Measurements from ENCODE around the gene HNRNPF. TPM values are rescaled to one million over a fixed set of nuclear protein-coding genes. Genes with fewer than 3 reads are reported as not detected.

Gene HNRNPF
- total and polyA plus RNA-seq, 2 of the 4 experiments (the other 2 are of a cell fraction), result 169 to 207 TPM

DNA sequence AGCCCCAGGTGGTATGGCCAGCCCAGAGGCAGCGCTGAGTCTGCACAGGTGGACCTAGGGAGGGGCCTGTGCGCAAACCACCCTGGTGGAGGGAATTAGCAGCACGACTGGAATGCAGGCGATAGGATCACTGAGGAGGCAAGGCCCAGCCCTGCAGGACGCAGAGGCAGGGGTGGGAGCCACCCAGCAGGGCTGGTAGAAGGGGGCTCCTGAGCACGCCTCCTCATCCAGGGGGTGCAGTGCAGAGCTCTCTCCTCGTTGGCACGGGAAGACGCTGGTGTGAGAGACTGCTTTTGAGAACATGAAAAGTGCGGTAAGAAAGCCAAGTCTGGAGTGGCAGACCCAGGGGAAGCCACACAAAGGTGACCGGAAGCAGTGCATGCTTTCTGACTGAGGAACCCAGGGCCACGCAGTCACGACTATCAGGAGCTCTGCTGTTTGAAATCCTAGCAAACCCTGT, 31.5 kb downstream of the HNRNPF start:
- Histone ChIP-seq H3K4me2 (ENCODE audit: low read depth, low read length) (no peak overlapping the region), H3K14ac (replicated peaks; ENCODE audit: low read depth, low read length) (no peak overlapping the region), H3K27ac (ENCODE audit: insufficient read depth, low read length) (no peak overlapping the region), H3K18ac (ENCODE audit: low read depth, low read length) (no peak overlapping the region), H3K4ac (ENCODE audit: low read depth, low read length) (no peak overlapping the region), H2AK5ac (ENCODE audit: low read depth, low read length) (no peak overlapping the region), H3K9me1 (ENCODE audit: insufficient read depth, low read length) (no peaks in the 10 kb centered on the region), H3K23ac (ENCODE audit: low read depth, low read length) (no peak overlapping the region), H3K9me3 (ENCODE audit: control insufficient read depth, insufficient read depth, low read length) (no peaks in the 10 kb centered on the region), H2BK15ac (ENCODE audit: low read depth, low read length) (no peak overlapping the region), H2AFZ (replicated peaks; ENCODE audit: low read length, poor library complexity) (no peak overlapping the region), H2BK5ac (ENCODE audit: low read depth, low read length, poor library complexity, severe bottlenecking) (no peak overlapping the region), H3K56ac (ENCODE audit: extremely low read depth, insufficient read depth, low read length) (no peak overlapping the region), H4K5ac (ENCODE audit: low read depth, low read length) (no peak overlapping the region), H2BK20ac (ENCODE audit: low read depth, low read length) (no peak overlapping the region), H4K20me1 (ENCODE audit: insufficient read depth, low read length) (no peaks in the 10 kb centered on the region), H3K79me1 (ENCODE audit: low read depth in 1 of 2, low read length in 2 of 2) (no peaks in the 10 kb centered on the region), H4K91ac (ENCODE audit: insufficient read depth, low read depth, low read length) (no peak overlapping the region), H3K9ac (ENCODE audit: low read depth, low read length) (no peak overlapping the region), H3K4me1 (ENCODE audit: control insufficient read depth, insufficient read depth, low read length) (no peaks in the 10 kb centered on the region), H3K4me3 (ENCODE audit: insufficient read depth, low read depth, low read length) (no peak overlapping the region), H3K36me3 (ENCODE audit: control insufficient read depth, insufficient read depth, low read length) (no peaks in the 10 kb centered on the region), H2AK9ac (replicated peaks; ENCODE audit: low read depth, low read length, poor library complexity) (no peak overlapping the region), H4K8ac (ENCODE audit: low read depth in 2 of 2, low read length in 2 of 2) (no peak overlapping the region), H2BK120ac (ENCODE audit: low read depth, low read length) (no peak overlapping the region), H3K27me3 (ENCODE audit: control insufficient read depth, insufficient read depth, low read length) (peaks cover 15% of the 10 kb centered on the region)
- ChIA-PET CTCF (no interaction called here), POLR2A (ENCODE audit: unreplicated experiment) (no interaction called here)
- ATAC-seq (ENCODE audit: low read depth) (no peak), DNase-seq (no peak)
- intact Hi-C loops (cut with micrococcal nuclease), result no loop called here
- in situ Hi-C loops (cut with MboI; ENCODE audit: low sequenced_read_pairs), result no loop called here
- WGBS, 2 experiments (ENCODE audit: extremely low coverage in 2 of 2, insufficient read length in 1 of 2), result 56% methylated on average over 9 of the region's 13 CpGs; no CpG with 5 or more reads in 1 of the 2 experiments
- dilution Hi-C loops (cut with HindIII; ENCODE audit: low sequenced_read_pairs, unreplicated experiment), result no loop called here
- no TSS peak for BruUV-seq (replicated peaks)
- TF ChIP-seq SMC3 (IDR thresholded peaks at IDR 0.05; ENCODE audit: low read depth, low read length) (no peak), CEBPB (IDR thresholded peaks at IDR 0.05; ENCODE audit: low read depth, low read length) (no peak), MAZ (IDR thresholded peaks at IDR 0.05; ENCODE audit: borderline replicate concordance, low read depth, low read length) (no peak), CHD1 (IDR thresholded peaks at IDR 0.05; ENCODE audit: low read depth, low read length) (no peak), RAD21 (IDR thresholded peaks at IDR 0.05; ENCODE audit: low read length) (no peak), MXI1 (IDR thresholded peaks at IDR 0.05; ENCODE audit: borderline replicate concordance, low read depth, low read length) (no peak), BHLHE40 (IDR thresholded peaks at IDR 0.05; ENCODE audit: low read depth, low read length) (no peak), RFX5 (IDR thresholded peaks at IDR 0.05; ENCODE audit: low read depth, low read length) (no peak), FOS (IDR thresholded peaks at IDR 0.05; ENCODE audit: low read depth, low read length) (no peak), MAFK (IDR thresholded peaks at IDR 0.05; ENCODE audit: low read depth, low read length) (no peak), RCOR1 (IDR thresholded peaks at IDR 0.05; ENCODE audit: insufficient replicate concordance, low read length) (no peak), NFE2L2 (IDR thresholded peaks at IDR 0.05; ENCODE audit: low read depth, low read length) (no peak), ELK1 (IDR thresholded peaks at IDR 0.05; ENCODE audit: borderline replicate concordance, low read depth, low read length) (no peak), POLR2A (IDR thresholded peaks at IDR 0.05; ENCODE audit: low read depth, low read length) (no peak), USF2 (IDR thresholded peaks at IDR 0.05; ENCODE audit: low read depth, low read length) (no peak)
- TF ChIP-seq, protein P1, sequence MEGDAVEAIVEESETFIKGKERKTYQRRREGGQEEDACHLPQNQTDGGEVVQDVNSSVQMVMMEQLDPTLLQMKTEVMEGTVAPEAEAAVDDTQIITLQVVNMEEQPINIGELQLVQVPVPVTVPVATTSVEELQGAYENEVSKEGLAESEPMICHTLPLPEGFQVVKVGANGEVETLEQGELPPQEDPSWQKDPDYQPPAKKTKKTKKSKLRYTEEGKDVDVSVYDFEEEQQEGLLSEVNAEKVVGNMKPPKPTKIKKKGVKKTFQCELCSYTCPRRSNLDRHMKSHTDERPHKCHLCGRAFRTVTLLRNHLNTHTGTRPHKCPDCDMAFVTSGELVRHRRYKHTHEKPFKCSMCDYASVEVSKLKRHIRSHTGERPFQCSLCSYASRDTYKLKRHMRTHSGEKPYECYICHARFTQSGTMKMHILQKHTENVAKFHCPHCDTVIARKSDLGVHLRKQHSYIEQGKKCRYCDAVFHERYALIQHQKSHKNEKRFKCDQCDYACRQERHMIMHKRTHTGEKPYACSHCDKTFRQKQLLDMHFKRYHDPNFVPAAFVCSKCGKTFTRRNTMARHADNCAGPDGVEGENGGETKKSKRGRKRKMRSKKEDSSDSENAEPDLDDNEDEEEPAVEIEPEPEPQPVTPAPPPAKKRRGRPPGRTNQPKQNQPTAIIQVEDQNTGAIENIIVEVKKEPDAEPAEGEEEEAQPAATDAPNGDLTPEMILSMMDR (conservative IDR thresholded peaks at IDR 0.05; ENCODE audit: low read depth, low read length), result no peak
